GM12865 (cell line): ENCODE results near the gene PRIMA1.

Experiments used
- DNase-seq: peaks from one replicate; pipeline ENCODE4 v3.0.0; 2010; ENCODE audit warnings: low read depth
- H3K4me3 ChIP-seq: 2 replicates; pipeline ENCODE4 v1.5.1; 2011; ENCODE audit warnings: mild to moderate bottlenecking, low read depth, low read length, control low read depth
- CTCF ChIP-seq: IDR thresholded peaks from 2 replicates; pipeline ENCODE4 v1.5.1; 2011; ENCODE audit warnings: low read length, control low read depth, low read depth, inconsistent platforms; ENCODE audit not compliant: insufficient read depth; ENCODE audit errors: missing control alignments

Gene PRIMA1

GRCh38 chr14:93775744-93776143 lies 12.5 kb downstream of the PRIMA1 start:
- no peak for TF ChIP-seq CTCF
- no peak for DNase-seq
- H3K4me3 ChIP-seq, result no peak overlapping the region

- H3K4me3 ChIP-seq, result no peak overlapping the region
- no peak for DNase-seq
- no peak for TF ChIP-seq CTCF
Measured at GRCh38 chr14:93775158-93775557, 13.1 kb downstream of the PRIMA1 start.

- TF ChIP-seq CTCF, result no peak
- no peak for DNase-seq
- H3K4me3 ChIP-seq, result no peak overlapping the region
Measured at GRCh38 chr14:93772263-93772662, 16.0 kb downstream of the PRIMA1 start.

GRCh38 chr14:93765970-93766369 lies 22.3 kb downstream of the PRIMA1 start:
- DNase-seq, result no peak
- TF ChIP-seq CTCF, result no peak
- no peak overlapping the region for H3K4me3 ChIP-seq

- H3K4me3 ChIP-seq, result no peak overlapping the region
- TF ChIP-seq CTCF, result no peak
- DNase-seq, result no peak
Measured at GRCh38 chr14:93765155-93765554, 23.1 kb downstream of the PRIMA1 start.

GRCh38 chr14:93764211-93764659 lies 24.1 kb downstream of the PRIMA1 start:
- no peak for DNase-seq
- no peak overlapping the region for H3K4me3 ChIP-seq
- TF ChIP-seq CTCF, result no peak

GRCh38 chr14:93759719-93760307 lies 28.5 kb downstream of the PRIMA1 start:
- no peak for DNase-seq
- no peak overlapping the region for H3K4me3 ChIP-seq
- no peak for TF ChIP-seq CTCF
